HL-60 (cell line): ENCODE data around the gene KLK12.

Experiments
- DNase-seq, 2 experiments: peaks; one replicate each; pipeline ENCODE4 v3.0.0-alpha.2; 2010 to 2020; ENCODE audit warnings: low read depth in 1 of 2, low spot score in 1 of 2
- H3K27ac ChIP-seq: fragments of 250-450 bp; sonication (Bioruptor Pico); replicated peaks from 2 replicates; pipeline ENCODE4 v1.5.1; 2020; ENCODE audit warnings: mild to moderate bottlenecking, moderate library complexity
- H3K27me3 ChIP-seq: fragments of 250-450 bp; sonication (Bioruptor Pico); 2 replicates; pipeline ENCODE4 v1.5.1; 2021; ENCODE audit warnings: mild to moderate bottlenecking, moderate library complexity; ENCODE audit not compliant: insufficient read depth, poor library complexity, severe bottlenecking
- H3K4me3 ChIP-seq: replicated peaks from 2 replicates; pipeline ENCODE4 v1.5.1; 2011; ENCODE audit warnings: mild to moderate bottlenecking, control low read depth, low read length; ENCODE audit not compliant: insufficient read depth
- CTCF ChIP-seq: IDR thresholded peaks from one replicate; pipeline ENCODE4 v1.5.1; 2011; ENCODE audit warnings: low read length, control low read depth, inconsistent platforms; ENCODE audit not compliant: insufficient read depth
- GABPA ChIP-seq: IDR thresholded peaks from 2 replicates; pipeline ENCODE4 v1.6.1; 2012; ENCODE audit warnings: low read depth
- POLR2AphosphoS5 ChIP-seq: IDR thresholded peaks from 2 replicates; pipeline ENCODE4 v1.6.1; 2012; ENCODE audit warnings: low read depth
- REST ChIP-seq: IDR thresholded peaks from 2 replicates; pipeline ENCODE4 v1.6.1; 2012; ENCODE audit warnings: low read depth; ENCODE audit not compliant: insufficient replicate concordance
- SPI1 ChIP-seq: IDR thresholded peaks from 2 replicates; pipeline ENCODE4 v1.6.1; 2012; ENCODE audit warnings: low read depth, mild to moderate bottlenecking, borderline replicate concordance

KLK12 gene

GRCh38 chr19:51007488-51007887 lies 27.3 kb downstream of the KLK12 start:
- peaks cover 1% of the 10 kb centered on the region for H3K27me3 ChIP-seq
- no peak for TF ChIP-seq CTCF
- TF ChIP-seq REST: no peak
- no peak for TF ChIP-seq SPI1
- TF ChIP-seq POLR2AphosphoS5: no peak
- no peak for TF ChIP-seq GABPA
- H3K4me3 ChIP-seq: no peak overlapping the region
- no peak for DNase-seq
- H3K27ac ChIP-seq: no peak overlapping the region

GRCh38 chr19:51006406-51006805 lies 28.4 kb downstream of the KLK12 start:
- TF ChIP-seq CTCF: no peak
- H3K4me3 ChIP-seq: no peak overlapping the region

GRCh38 chr19:51005248-51005647 lies 29.6 kb downstream of the KLK12 start:
- Histone ChIP-seq H3K4me3 (no peak overlapping the region), H3K27me3 (peaks cover 5% of the 10 kb centered on the region), H3K27ac (no peak overlapping the region)
- TF ChIP-seq POLR2AphosphoS5: no peak
- no peak for TF ChIP-seq SPI1
- no peak for TF ChIP-seq CTCF
- TF ChIP-seq REST: no peak
- TF ChIP-seq GABPA: no peak
- no peak for DNase-seq

More at GRCh38 chr19:51006406-51006805, 28.4 kb downstream of the KLK12 start:
- no peak for DNase-seq
- H3K27me3 ChIP-seq: peaks cover 3% of the 10 kb centered on the region
- no peak overlapping the region for H3K27ac ChIP-seq

- H3K27me3 ChIP-seq: peaks cover 5% of the 10 kb centered on the region
- TF ChIP-seq SPI1 (no peak), POLR2AphosphoS5 (no peak), CTCF (no peak)
- no peak for DNase-seq
- no peak overlapping the region for H3K4me3 ChIP-seq
- H3K27ac ChIP-seq: no peak overlapping the region
These were observed 31.5 kb downstream of the KLK12 start for GRCh38 chr19:51003316-51003715.
